ENCODE data around the gene RELT. TPM values are rescaled to one million over a fixed set of nuclear protein-coding genes. Genes with fewer than 3 reads are reported as not detected.

The RELT gene
- total and polyA plus RNA-seq, 9 of the 15 experiments (the other 6 are each of a cell fraction or from before 2014, with no cell fraction given) = 1.1 to 20.2 (median 7.4) TPM

DNA sequence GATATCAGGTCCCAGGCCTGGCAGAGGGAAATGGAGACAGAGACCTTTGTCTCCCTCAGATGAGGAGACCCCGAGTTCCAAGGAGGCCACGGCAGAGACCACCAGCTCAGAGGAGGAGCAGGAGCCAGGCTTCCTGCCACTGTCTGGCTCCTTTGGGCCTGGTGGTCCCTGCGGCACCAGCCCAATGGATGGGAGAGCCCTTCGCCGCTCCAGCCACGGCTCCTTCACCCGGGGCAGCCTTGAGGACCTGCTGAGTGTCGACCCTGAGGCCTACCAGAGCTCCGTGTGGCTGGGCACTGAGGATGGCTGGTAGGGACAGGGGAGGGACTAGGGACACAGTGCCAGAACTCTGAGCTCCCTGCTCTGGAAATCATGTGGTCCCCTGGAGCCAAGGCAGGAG lies 13.1 kb upstream of the RELT start (continued):
- TF ChIP-seq, protein P1, sequence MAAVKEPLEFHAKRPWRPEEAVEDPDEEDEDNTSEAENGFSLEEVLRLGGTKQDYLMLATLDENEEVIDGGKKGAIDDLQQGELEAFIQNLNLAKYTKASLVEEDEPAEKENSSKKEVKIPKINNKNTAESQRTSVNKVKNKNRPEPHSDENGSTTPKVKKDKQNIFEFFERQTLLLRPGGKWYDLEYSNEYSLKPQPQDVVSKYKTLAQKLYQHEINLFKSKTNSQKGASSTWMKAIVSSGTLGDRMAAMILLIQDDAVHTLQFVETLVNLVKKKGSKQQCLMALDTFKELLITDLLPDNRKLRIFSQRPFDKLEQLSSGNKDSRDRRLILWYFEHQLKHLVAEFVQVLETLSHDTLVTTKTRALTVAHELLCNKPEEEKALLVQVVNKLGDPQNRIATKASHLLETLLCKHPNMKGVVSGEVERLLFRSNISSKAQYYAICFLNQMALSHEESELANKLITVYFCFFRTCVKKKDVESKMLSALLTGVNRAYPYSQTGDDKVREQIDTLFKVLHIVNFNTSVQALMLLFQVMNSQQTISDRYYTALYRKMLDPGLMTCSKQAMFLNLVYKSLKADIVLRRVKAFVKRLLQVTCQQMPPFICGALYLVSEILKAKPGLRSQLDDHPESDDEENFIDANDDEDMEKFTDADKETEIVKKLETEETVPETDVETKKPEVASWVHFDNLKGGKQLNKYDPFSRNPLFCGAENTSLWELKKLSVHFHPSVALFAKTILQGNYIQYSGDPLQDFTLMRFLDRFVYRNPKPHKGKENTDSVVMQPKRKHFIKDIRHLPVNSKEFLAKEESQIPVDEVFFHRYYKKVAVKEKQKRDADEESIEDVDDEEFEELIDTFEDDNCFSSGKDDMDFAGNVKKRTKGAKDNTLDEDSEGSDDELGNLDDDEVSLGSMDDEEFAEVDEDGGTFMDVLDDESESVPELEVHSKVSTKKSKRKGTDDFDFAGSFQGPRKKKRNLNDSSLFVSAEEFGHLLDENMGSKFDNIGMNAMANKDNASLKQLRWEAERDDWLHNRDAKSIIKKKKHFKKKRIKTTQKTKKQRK (IDR thresholded peaks at IDR 0.05; ENCODE audit: borderline replicate concordance, low read depth, low read length) = no peak

DNA sequence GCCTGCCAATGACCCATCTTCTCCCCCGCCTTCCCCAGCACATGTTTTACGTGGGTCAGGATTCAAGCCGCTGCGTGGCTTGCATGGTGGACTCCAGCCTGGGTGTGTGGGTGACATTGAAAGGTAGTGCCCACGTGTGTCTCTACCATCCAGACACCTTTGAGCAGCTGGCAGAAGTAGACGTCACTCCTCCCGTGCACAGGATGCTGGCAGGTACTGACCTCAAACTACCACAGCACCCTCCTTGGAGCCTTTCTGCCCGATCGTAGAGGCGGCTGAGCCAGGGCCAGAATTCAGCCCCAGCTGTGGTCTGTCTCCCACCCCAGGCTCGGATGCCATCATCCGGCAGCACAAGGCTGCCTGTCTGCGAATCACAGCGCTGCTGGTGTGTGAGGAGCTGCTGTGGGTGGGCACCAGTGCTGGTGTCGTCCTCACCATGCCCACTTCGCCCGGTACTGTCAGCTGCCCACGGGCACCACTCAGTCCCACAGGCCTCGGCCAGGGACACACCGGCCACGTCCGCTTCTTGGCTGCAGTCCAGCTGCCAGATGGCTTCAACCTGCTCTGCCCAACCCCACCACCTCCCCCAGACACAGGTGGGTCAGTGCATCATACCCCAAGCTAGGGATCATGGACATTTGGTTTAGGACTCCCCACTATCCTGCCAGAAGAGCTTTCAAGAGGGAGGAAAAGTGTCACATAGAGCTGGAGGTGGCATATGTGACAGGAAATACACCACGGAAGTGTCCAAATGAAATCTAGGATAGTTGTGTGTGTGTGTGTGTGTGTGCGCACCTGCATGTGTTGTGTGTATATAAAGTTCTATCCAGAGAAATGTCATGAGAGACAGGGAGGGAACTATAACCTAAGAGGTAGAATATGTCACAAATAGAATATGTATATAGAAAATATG lies 10.6 kb upstream of the RELT start:
- DNase-seq (ENCODE audit: extremely low read depth in 1 of 4, low spot score in 3 of 4) (no peak), FAIRE-seq (no peak), ATAC-seq (no peak)
- in situ Hi-C loops (cut with MboI) = no loop called here
- H3K9ac ChIP-seq (ENCODE audit: insufficient read depth in 1 of 2, low read depth in 2 of 2, low read length in 2 of 2) = peak overlapping the region in 1 of 2 experiments; percentile 60; a peak in 1 of 4 replicates
- H4K20me1 ChIP-seq (replicated peaks; ENCODE audit: control insufficient read depth, insufficient read depth, low read length) = peaks cover 9% of the 10 kb centered on the region
- no peaks in the 10 kb centered on the region for H3K9me3 ChIP-seq (replicated peaks; ENCODE audit: control insufficient read depth, insufficient read depth, low read depth, low read length)
- 16% methylated on average over 24 of the region's 24 CpGs for WGBS (ENCODE audit: insufficient coverage, low coverage, missing lambda C conversion rate)
- H3K4me2 ChIP-seq (ENCODE audit: insufficient read depth, low read length) = no peak overlapping the region
- intact Hi-C loops (cut with micrococcal nuclease) = no loop called here
- POLR2A ChIA-PET = interaction anchor here (0.5 to 1.4 kb wide), 4 partner anchors 9 to 552 kb away, joined by 3 to 6 read pairs (median 4); no protein-coding TSS in a partner anchor
- no peak overlapping the region for H3K27ac ChIP-seq (ENCODE audit: extremely low read depth, low read depth, low read length)
- H3K9me1 ChIP-seq (ENCODE audit: control insufficient read depth, insufficient read depth, low read length) = peaks cover 14% of the 10 kb centered on the region
- H3K27me3 ChIP-seq (ENCODE audit: control insufficient read depth in 2 of 2, insufficient read depth in 2 of 2, low read length in 2 of 2) = peaks cover 25 to 78% of the 10 kb centered on the region in 2 experiments; a peak in 4 of 5 replicates
- no peaks in the 10 kb centered on the region for H3K79me2 ChIP-seq (ENCODE audit: control insufficient read depth, insufficient read depth, low read length)
- peak; percentile 46; the same call in 1 of the 2 replicates for TF ChIP-seq NFIC (IDR thresholded peaks at IDR 0.05)
- TF ChIP-seq NFIX (CRISPR knock-in tag; IDR thresholded peaks at IDR 0.05; ENCODE audit: low read depth) = no peak
- no TSS peak for BruUV-seq (replicated peaks)
- CTCF ChIA-PET (ENCODE audit: low intra/inter-chr PET ratio) = no interaction called here
- H3K4me3 ChIP-seq = no peak overlapping the region
- peaks cover 0 to 27% of the 10 kb centered on the region in 2 experiments; a peak in 2 of 5 replicates for H3K4me1 ChIP-seq (replicated peaks in 1 of 2; ENCODE audit: control insufficient read depth in 2 of 2, insufficient read depth in 2 of 2, low read length in 2 of 2)
- no peaks in the 10 kb centered on the region for H3K36me3 ChIP-seq (ENCODE audit: control insufficient read depth, insufficient read depth, low read length)
- H2AFZ ChIP-seq (ENCODE audit: low read depth, low read length) = no peak overlapping the region

All from K562 (cell line).